AG10803 (cell line): ENCODE data around the gene TAF9B.
A peak's percentile ranks its signal among the peaks of the same experiment; 100 is the strongest.

ENCODE experiments used
- DNase-seq: peaks from one replicate; pipeline ENCODE4 v3.0.0; 2010; ENCODE audit warnings: low read depth
- H3K4me3 ChIP-seq: 2 replicates; pipeline ENCODE4 v1.5.1; 2011; ENCODE audit warnings: mild to moderate bottlenecking, low read length, control low read depth
- TF ChIP-seq, protein P1 (sequence below): conservative IDR thresholded peaks from 2 replicates; pipeline ENCODE4 v1.5.1; 2011; ENCODE audit warnings: mild to moderate bottlenecking, low read length, control low read depth, inconsistent platforms

The TAF9B gene

DNA sequence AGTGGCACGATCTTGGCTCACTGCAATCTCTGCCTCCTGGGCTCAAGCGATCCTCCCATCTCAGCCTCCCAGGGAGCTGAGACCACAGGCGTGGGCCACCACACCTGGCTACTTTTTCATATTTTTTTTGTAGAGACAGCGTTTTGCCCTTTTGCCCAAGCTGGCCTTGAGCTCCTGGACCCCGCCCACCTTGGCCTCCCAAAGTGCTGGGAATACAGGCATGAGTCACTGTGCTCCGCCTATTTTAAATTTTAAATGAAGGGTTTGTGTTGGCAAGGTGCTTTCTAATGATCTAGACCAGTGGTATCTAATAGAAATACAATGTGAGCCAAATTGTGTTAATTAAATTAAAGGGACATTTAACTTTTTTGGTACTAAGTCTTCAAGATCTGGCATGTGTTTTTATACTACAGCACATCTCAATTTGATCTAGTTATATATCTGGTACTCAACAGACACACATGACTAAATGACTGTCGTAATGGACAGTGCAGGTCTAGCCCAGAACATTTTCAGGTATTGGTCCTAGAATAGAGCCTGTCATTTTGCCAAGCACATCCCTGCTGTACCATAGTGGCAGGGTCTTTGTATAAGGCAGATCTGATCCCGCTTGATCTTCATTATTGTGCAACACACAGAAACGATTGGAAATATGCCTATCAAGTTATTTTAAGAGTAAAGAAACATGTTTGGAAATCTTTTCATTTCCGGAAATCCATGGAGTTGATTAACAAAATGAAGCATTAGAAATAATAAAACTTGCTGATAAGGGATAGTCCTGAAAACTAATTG, 28.1 kb downstream of the TAF9B start:
- TF ChIP-seq, protein P1, sequence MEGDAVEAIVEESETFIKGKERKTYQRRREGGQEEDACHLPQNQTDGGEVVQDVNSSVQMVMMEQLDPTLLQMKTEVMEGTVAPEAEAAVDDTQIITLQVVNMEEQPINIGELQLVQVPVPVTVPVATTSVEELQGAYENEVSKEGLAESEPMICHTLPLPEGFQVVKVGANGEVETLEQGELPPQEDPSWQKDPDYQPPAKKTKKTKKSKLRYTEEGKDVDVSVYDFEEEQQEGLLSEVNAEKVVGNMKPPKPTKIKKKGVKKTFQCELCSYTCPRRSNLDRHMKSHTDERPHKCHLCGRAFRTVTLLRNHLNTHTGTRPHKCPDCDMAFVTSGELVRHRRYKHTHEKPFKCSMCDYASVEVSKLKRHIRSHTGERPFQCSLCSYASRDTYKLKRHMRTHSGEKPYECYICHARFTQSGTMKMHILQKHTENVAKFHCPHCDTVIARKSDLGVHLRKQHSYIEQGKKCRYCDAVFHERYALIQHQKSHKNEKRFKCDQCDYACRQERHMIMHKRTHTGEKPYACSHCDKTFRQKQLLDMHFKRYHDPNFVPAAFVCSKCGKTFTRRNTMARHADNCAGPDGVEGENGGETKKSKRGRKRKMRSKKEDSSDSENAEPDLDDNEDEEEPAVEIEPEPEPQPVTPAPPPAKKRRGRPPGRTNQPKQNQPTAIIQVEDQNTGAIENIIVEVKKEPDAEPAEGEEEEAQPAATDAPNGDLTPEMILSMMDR: no peak
- H3K4me3 ChIP-seq: no peak overlapping the region
- no peak for DNase-seq

DNA sequence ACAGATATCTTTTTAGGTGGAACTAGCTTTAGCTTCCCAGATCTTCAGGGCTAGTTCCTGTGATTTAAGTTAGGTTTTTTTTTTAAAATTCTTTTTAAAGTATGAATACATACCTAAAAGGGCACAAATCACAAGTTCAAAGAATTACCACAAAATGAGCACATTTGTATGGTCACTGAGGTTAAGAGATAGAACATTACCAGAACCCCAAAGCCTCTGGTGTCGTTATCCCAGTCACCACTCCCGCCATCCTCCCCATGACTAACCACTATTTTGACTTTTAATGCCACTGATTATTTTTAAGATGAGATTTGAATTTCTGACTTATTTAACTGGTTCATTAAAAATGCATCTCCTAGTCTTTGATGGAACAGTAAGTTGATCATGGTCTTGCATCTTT, 30.0 kb downstream of the TAF9B start:
- no peak overlapping the region for H3K4me3 ChIP-seq
- DNase-seq: no peak
- TF ChIP-seq, protein P1: no peak

DNA sequence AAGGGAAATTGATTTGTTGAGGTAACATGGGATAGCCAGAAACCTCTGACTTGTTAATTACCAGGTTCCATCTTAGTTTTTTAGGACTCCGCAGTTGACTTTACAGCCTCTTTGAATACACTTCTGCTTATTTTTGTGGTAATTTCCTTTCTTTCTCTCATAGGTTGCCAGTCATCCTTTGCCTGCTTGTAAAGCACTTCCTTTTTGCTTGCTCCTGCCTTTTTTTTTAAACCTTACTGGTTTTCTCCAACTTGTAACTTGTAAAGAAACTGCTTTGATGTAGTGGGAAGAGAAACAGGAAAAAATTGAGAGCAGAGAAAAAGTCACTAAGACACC, 32.8 kb downstream of the TAF9B start:
- DNase-seq: no peak
- TF ChIP-seq, protein P1: no peak
- H3K4me3 ChIP-seq: peak overlapping the region; percentile 66

DNA sequence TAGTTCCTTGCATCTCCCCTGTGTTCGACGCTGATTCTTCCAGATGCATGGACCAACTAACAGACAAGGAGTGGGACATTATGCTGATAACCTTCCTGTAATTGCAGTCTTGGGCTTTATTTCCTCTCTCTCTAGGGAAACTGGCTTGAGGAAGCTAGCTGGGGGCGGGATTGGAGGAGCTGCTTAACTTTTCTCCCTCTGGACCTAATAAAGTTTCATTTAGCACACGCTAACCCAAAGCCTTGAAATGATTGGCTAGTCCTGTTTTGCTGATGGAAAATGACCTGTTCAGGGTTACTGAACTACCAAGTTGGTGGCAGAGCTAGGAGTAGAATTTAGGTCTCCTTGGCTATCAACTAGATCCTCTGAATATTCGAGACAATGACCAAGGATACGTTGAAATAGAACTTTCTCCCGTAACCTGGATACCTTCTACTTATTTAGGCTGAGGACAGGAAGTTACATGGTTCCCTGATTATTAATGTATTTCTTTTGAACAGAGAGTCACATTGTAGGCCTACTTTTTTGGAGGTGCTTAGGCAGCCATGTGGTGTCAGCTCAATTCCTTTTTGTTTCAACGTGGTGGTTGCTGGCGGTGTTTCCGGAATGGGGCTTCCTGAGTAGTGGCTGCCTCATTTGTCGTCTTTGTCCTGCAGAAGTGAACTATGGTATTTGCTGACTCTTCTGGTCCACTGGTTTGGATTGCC, 33.4 kb downstream of the TAF9B start:
- TF ChIP-seq, protein P1: no peak
- no peak for DNase-seq
- H3K4me3 ChIP-seq: peak overlapping the region; percentile 66

DNA sequence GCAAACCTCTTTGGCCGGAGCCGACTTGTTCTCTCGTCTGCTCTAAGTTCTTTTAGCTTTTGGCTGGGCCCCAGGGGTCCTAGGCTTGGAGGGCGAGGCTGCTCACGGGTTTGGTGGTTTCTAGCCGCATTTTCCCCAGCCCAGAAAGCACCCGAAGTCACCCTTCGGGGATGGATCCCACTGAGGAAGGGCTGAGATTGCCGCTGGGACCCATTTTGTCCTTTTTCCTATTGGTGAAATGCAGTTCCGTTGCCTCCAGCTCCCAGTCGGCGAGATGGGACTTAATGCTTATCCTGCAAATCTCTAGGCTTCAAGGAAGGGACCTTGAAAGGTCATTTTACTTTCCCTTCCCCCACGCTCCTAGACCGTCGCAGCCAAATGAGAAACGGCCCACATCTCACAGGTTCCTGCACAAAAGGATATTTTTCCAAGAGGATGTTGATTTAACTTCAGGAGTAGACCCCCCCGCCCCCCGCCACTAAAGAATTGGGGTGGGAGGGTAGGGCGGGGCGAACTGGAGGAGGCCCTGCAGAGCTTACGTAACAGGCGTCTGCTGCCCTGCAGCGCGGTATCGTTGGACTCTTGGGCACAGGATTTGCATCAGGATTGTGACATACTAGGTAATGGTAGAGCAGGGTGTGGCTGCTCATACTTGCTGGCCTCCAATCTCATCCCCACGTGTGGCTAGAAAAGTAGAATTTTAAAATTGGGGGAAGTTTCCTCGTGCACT, 34.8 kb downstream of the TAF9B start:
- TF ChIP-seq, protein P1: no peak
- peak; percentile 64 for DNase-seq
- H3K4me3 ChIP-seq: peak overlapping the region; percentile 66

DNA sequence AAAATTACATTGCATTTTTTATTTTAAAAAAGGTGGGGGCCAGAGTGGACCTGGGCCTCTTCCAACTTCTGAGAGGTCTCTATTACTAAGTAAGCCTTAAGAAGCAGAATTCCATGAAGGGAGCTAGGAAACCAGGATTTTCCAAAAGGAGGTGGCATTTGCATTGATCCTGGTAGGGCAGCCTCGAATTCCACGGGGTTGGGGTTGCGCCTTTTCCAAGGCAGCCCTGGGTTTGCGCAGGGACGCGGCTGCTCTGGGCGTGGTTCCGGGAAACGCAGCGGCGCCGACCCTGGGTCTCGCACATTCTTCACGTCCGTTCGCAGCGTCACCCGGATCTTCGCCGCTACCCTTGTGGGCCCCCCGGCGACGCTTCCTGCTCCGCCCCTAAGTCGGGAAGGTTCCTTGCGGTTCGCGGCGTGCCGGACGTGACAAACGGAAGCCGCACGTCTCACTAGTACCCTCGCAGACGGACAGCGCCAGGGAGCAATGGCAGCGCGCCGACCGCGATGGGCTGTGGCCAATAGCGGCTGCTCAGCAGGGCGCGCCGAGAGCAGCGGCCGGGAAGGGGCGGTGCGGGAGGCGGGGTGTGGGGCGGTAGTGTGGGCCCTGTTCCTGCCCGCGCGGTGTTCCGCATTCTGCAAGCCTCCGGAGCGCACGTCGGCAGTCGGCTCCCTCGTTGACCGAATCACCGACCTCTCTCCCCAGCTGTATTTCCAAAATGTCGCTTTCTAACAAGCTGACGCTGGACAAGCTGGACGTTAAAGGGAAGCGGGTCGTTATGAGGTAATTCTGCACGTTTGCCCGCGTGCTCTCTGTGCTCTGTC, 35.6 kb downstream of the TAF9B start, which contains the start of gene PGK1:
TSS of gene PGK1 (plus strand) at position 626 of the 824 bp plus-strand sequence. CDS start at position 719, 93 bp downstream.
- peak within 1 kb of the TSS; percentile 66 for H3K4me3 ChIP-seq
- TF ChIP-seq, protein P1: no peak
- peak; percentile 98 for DNase-seq
